Retinal pigment epithelial cell (primary cell): ENCODE results near the gene DIRAS1.

Experiments
- DNase-seq: peaks from one replicate; pipeline ENCODE4 v3.0.0-alpha.2; 2010; ENCODE audit warnings: low read depth
- H3K4me3 ChIP-seq: 2 replicates; pipeline ENCODE4 v1.5.1; 2011; ENCODE audit warnings: mild to moderate bottlenecking, low read length, control low read depth, moderate library complexity
- CTCF ChIP-seq: conservative IDR thresholded peaks from 2 replicates; pipeline ENCODE4 v1.5.1; 2011; ENCODE audit warnings: low read depth, low read length, control low read depth, inconsistent platforms

DIRAS1 gene

GRCh38 chr19:2739602-2740313 is 18.6 kb upstream of the DIRAS1 start, which contains the start of gene SLC39A3:
TSS of gene SLC39A3 (minus strand) at chr19:2740017. CDS start at chr19:2737257, 2,760 bp downstream.
- peak; percentile 94 for DNase-seq
- H3K4me3 ChIP-seq = peak within 1 kb of the TSS; percentile 88
- TF ChIP-seq CTCF = peak; percentile 19

- no peak for TF ChIP-seq CTCF
- DNase-seq = no peak
- no peak overlapping the region for H3K4me3 ChIP-seq
Observed at GRCh38 chr19:2736550-2737190, 15.5 kb upstream of the DIRAS1 start.

GRCh38 chr19:2735374-2735773 is 14.2 kb upstream of the DIRAS1 start:
- no peak for DNase-seq
- no peak overlapping the region for H3K4me3 ChIP-seq
- TF ChIP-seq CTCF = no peak

GRCh38 chr19:2734589-2735288 is 13.6 kb upstream of the DIRAS1 start:
- no peak overlapping the region for H3K4me3 ChIP-seq
- TF ChIP-seq CTCF = no peak
- DNase-seq = no peak

- TF ChIP-seq CTCF = no peak
- H3K4me3 ChIP-seq = no peak overlapping the region
- DNase-seq = no peak
Observed at GRCh38 chr19:2733930-2734588, 12.9 kb upstream of the DIRAS1 start.

GRCh38 chr19:2732883-2733282 is 11.7 kb upstream of the DIRAS1 start:
- no peak overlapping the region for H3K4me3 ChIP-seq
- no peak for TF ChIP-seq CTCF
- DNase-seq = no peak
